Mucosa of stomach (tissue), 1 donor: Measurements from ENCODE around the gene PHACTR2.
"Not testable (repeated sequence)": the region's sequence is repeated elsewhere in the genome, so short reads cannot be mapped to it uniquely, and the experiment has no call there.

Experiments
- H3K27me3 ChIP-seq: one replicate; pipeline ENCODE4 v1.7.0; 2013; ENCODE audit warnings: mild to moderate bottlenecking, low read length; ENCODE audit not compliant: control insufficient read depth, insufficient read depth
- H3K36me3 ChIP-seq: one replicate; pipeline ENCODE4 v1.7.0; 2013; ENCODE audit warnings: low read length; ENCODE audit not compliant: control insufficient read depth, insufficient read depth
- H3K4me1 ChIP-seq: one replicate; pipeline ENCODE4 v1.7.0; 2013; ENCODE audit warnings: mild to moderate bottlenecking, low read length; ENCODE audit not compliant: control insufficient read depth, insufficient read depth
- H3K4me3 ChIP-seq: one replicate; pipeline ENCODE4 v1.7.0; 2013; ENCODE audit warnings: low read length
- H3K9ac ChIP-seq: one replicate; pipeline ENCODE4 v1.7.0; 2013; ENCODE audit warnings: mild to moderate bottlenecking, low read length, moderate library complexity
- H3K9me3 ChIP-seq: one replicate; pipeline ENCODE4 v1.7.0; 2013; ENCODE audit warnings: mild to moderate bottlenecking, low read length, moderate library complexity; ENCODE audit not compliant: control insufficient read depth
- donor health status: Pancreatic carcinoma.

PHACTR2 gene

GRCh38 chr6:143677891-143678791 is at the start of gene PHACTR2:
Gene PHACTR2 (plus strand): TSS chr6:143677965. CDS start chr6:143678164, 199 bp downstream.
- H3K4me1 ChIP-seq: peaks cover 33% of the 10 kb centered on the region

GRCh38 chr6:143629104-143630080 is 48.4 kb upstream of the PHACTR2 start:
- H3K27me3 ChIP-seq: no peaks in the 10 kb centered on the region
- H3K9me3 ChIP-seq: no peaks in the 10 kb centered on the region
- no peak overlapping the region for H3K9ac ChIP-seq

More at GRCh38 chr6:143677891-143678791, at the start of gene PHACTR2:
- H3K4me3 ChIP-seq: peak within 1 kb of the TSS; percentile 31
- peak within 1 kb of the TSS; percentile 75 for H3K9ac ChIP-seq
- H3K9me3 ChIP-seq: no peaks in the 10 kb centered on the region
- H3K27me3 ChIP-seq: no peaks in the 10 kb centered on the region
- no peaks in the 10 kb centered on the region for H3K36me3 ChIP-seq

GRCh38 chr6:143631196-143631595 is 46.6 kb upstream of the PHACTR2 start:
- not testable (repeated sequence) for H3K4me1 ChIP-seq, H3K9me3 ChIP-seq, H3K36me3 ChIP-seq, H3K27me3 ChIP-seq, H3K9ac ChIP-seq, H3K4me3 ChIP-seq

More at GRCh38 chr6:143629104-143630080, 48.4 kb upstream of the PHACTR2 start:
- H3K4me3 ChIP-seq: no peak overlapping the region
- no peaks in the 10 kb centered on the region for H3K4me1 ChIP-seq
- no peaks in the 10 kb centered on the region for H3K36me3 ChIP-seq

GRCh38 chr6:143632894-143633293 is 44.9 kb upstream of the PHACTR2 start:
- Histone ChIP-seq H3K27me3 (no peaks in the 10 kb centered on the region), H3K9ac (no peak overlapping the region), H3K4me1 (peaks cover 4% of the 10 kb centered on the region), H3K4me3 (no peak overlapping the region), H3K36me3 (no peaks in the 10 kb centered on the region), H3K9me3 (no peaks in the 10 kb centered on the region)

- Histone ChIP-seq H3K9ac (no peak overlapping the region), H3K27me3 (no peaks in the 10 kb centered on the region), H3K9me3 (no peaks in the 10 kb centered on the region), H3K4me1 (peaks cover 4% of the 10 kb centered on the region), H3K36me3 (no peaks in the 10 kb centered on the region), H3K4me3 (no peak overlapping the region)
Observed at GRCh38 chr6:143634486-143634885, 43.3 kb upstream of the PHACTR2 start.

GRCh38 chr6:143637691-143638090 is 40.1 kb upstream of the PHACTR2 start:
- Histone ChIP-seq H3K36me3 (no peaks in the 10 kb centered on the region), H3K9me3 (no peaks in the 10 kb centered on the region), H3K4me1 (peaks cover 4% of the 10 kb centered on the region), H3K27me3 (no peaks in the 10 kb centered on the region), H3K9ac (no peak overlapping the region), H3K4me3 (no peak overlapping the region)

- H3K36me3 ChIP-seq: no peaks in the 10 kb centered on the region
- H3K9ac ChIP-seq: no peak overlapping the region
- no peaks in the 10 kb centered on the region for H3K27me3 ChIP-seq
- H3K9me3 ChIP-seq: no peaks in the 10 kb centered on the region
- H3K4me1 ChIP-seq: no peaks in the 10 kb centered on the region
- no peak overlapping the region for H3K4me3 ChIP-seq
Observed at GRCh38 chr6:143642403-143642802, 35.4 kb upstream of the PHACTR2 start.

GRCh38 chr6:143647191-143647590 is 30.6 kb upstream of the PHACTR2 start:
- no peaks in the 10 kb centered on the region for H3K36me3 ChIP-seq
- no peak overlapping the region for H3K4me3 ChIP-seq
- H3K4me1 ChIP-seq: peaks cover under 1% of the 10 kb centered on the region
- no peak overlapping the region for H3K9ac ChIP-seq
- H3K9me3 ChIP-seq: no peaks in the 10 kb centered on the region
- H3K27me3 ChIP-seq: no peaks in the 10 kb centered on the region

GRCh38 chr6:143647732-143648131 is 30.0 kb upstream of the PHACTR2 start:
- Histone ChIP-seq H3K4me3 (no peak overlapping the region), H3K27me3 (no peaks in the 10 kb centered on the region), H3K36me3 (no peaks in the 10 kb centered on the region), H3K9me3 (no peaks in the 10 kb centered on the region), H3K9ac (no peak overlapping the region), H3K4me1 (peaks cover 6% of the 10 kb centered on the region)

- not testable (repeated sequence) for H3K36me3 ChIP-seq, H3K9ac ChIP-seq, H3K9me3 ChIP-seq, H3K4me3 ChIP-seq, H3K27me3 ChIP-seq
- peaks cover 12% of the 10 kb centered on the region for H3K4me1 ChIP-seq
Observed at GRCh38 chr6:143649319-143649718, 28.4 kb upstream of the PHACTR2 start.

- not testable (repeated sequence) for H3K9me3 ChIP-seq, H3K4me3 ChIP-seq, H3K9ac ChIP-seq, H3K36me3 ChIP-seq, H3K27me3 ChIP-seq
- peaks cover 12% of the 10 kb centered on the region for H3K4me1 ChIP-seq
Observed at GRCh38 chr6:143651328-143651727, 26.4 kb upstream of the PHACTR2 start.

- H3K27me3 ChIP-seq: no peaks in the 10 kb centered on the region
- no peaks in the 10 kb centered on the region for H3K9me3 ChIP-seq
- peaks cover 12% of the 10 kb centered on the region for H3K4me1 ChIP-seq
- no peak overlapping the region for H3K4me3 ChIP-seq
- H3K36me3 ChIP-seq: no peaks in the 10 kb centered on the region
- no peak overlapping the region for H3K9ac ChIP-seq
Observed at GRCh38 chr6:143652841-143653331, 24.9 kb upstream of the PHACTR2 start.
